HFF-Myc (cell line): ENCODE data around the gene DCAF12L1.

ENCODE experiments used
- DNase-seq: peaks from one replicate; pipeline ENCODE4 v3.0.0-alpha.2; 2011; ENCODE audit warnings: low read depth; ENCODE audit errors: extremely low read depth
- H3K4me3 ChIP-seq: replicated peaks from 2 replicates; pipeline ENCODE4 v1.5.1; 2011; ENCODE audit warnings: low read depth, mild to moderate bottlenecking, control low read depth, low read length
- CTCF ChIP-seq: IDR thresholded peaks from 2 replicates; pipeline ENCODE4 v1.5.1; 2012; ENCODE audit warnings: mild to moderate bottlenecking, low read depth, low read length, control low read depth; ENCODE audit errors: missing control alignments

Gene DCAF12L1

DNA sequence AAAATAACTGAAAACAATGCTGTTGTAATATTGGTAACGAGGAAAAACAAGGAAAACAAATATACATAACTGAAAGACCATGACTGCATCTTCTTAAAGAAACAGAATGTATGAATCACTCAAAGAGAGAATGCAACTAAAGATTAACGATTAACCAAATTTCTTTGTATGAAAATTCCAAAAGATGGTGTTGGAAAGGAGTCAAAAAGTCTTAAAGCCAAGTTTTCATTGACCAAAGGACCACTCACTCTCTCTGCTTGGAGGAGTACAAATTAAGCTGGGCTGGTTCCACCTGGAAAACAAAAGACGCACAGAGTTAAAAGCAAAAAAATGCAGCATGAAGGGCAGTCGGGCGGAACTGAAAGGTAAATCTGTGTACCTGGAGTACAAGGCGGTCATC lies 1.8 kb downstream of the DCAF12L1 start:
- no peak for TF ChIP-seq CTCF
- DNase-seq, result no peak
- H3K4me3 ChIP-seq, result no peak overlapping the region

- H3K4me3 ChIP-seq, result no peak overlapping the region
- TF ChIP-seq CTCF, result no peak
- DNase-seq, result no peak
Observed at GRCh38 chrX:126509923-126510322, 42.7 kb downstream of the DCAF12L1 start.
